Astrocyte (in vitro differentiated cells and primary cell): ENCODE data around the gene TBXAS1.

Experiments used
- EZH2 ChIP-seq: IDR thresholded peaks from 2 replicates; pipeline ENCODE4 v1.6.1; 2012; ENCODE audit warnings: mild to moderate bottlenecking, low read length, inconsistent platforms; ENCODE audit not compliant: insufficient read depth
- TF ChIP-seq, protein P1 (sequence below): IDR thresholded peaks from 2 replicates; pipeline ENCODE4 v1.5.1; 2011; ENCODE audit warnings: low read depth, mild to moderate bottlenecking, inconsistent platforms, low read length, moderate library complexity; ENCODE audit not compliant: insufficient read depth

DNA sequence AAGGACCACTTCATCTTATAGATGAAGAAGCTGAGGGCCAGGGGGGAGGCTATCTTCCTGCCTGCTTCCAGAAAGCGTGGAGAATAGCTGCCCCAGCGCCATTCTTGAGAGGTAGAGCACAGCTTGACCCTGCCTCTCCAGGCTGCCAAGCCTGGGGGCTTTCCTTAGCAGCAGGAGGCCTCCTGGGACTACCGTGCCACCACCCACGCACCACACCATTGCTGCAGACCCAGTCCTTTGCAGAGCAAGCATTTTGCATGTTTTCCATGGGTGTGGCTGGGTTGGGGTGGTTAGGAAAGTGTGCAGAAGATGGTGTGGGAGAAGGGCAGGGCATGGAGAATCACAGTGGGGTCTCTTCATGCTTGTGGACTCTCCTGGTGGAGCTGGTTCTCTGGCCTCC lies 64.9 kb downstream of the TBXAS1 start:
- TF ChIP-seq, protein P1, sequence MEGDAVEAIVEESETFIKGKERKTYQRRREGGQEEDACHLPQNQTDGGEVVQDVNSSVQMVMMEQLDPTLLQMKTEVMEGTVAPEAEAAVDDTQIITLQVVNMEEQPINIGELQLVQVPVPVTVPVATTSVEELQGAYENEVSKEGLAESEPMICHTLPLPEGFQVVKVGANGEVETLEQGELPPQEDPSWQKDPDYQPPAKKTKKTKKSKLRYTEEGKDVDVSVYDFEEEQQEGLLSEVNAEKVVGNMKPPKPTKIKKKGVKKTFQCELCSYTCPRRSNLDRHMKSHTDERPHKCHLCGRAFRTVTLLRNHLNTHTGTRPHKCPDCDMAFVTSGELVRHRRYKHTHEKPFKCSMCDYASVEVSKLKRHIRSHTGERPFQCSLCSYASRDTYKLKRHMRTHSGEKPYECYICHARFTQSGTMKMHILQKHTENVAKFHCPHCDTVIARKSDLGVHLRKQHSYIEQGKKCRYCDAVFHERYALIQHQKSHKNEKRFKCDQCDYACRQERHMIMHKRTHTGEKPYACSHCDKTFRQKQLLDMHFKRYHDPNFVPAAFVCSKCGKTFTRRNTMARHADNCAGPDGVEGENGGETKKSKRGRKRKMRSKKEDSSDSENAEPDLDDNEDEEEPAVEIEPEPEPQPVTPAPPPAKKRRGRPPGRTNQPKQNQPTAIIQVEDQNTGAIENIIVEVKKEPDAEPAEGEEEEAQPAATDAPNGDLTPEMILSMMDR = no peak
- TF ChIP-seq EZH2 = no peak
